Neural cell (in vitro differentiated cells): ENCODE measurements around the gene STRADA. TPM values are rescaled to one million over a fixed set of nuclear protein-coding genes. Genes with fewer than 3 reads are reported as not detected.

Experiments used
- H2AFZ ChIP-seq: fragments of 200-600, 300-800 bp; sonication (generic), shearing (Covaris generic); 2 replicates; pipeline ENCODE4 v1.6.0; 2014; ENCODE audit warnings: low read depth, mild to moderate bottlenecking, antibody characterized with exemption, low read length, moderate library complexity
- H3F3A ChIP-seq: fragments of 200-600 bp; shearing (Covaris generic); 2 replicates; pipeline ENCODE4 v1.6.1; 2016; ENCODE audit warnings: mild to moderate bottlenecking, moderate library complexity, mixed read lengths, antibody characterized with exemption, low read length; ENCODE audit not compliant: insufficient read depth, poor library complexity, severe bottlenecking
- H3K27ac ChIP-seq: fragments of 200-600, 300-800 bp; sonication (generic), shearing (Covaris generic); 2 replicates; pipeline ENCODE4 v1.5.1; 2014; ENCODE audit warnings: mild to moderate bottlenecking, low read length, moderate library complexity
- H3K27me3 ChIP-seq: fragments of 300-800, 200-600 bp; sonication (generic), shearing (Covaris generic); 2 replicates; pipeline ENCODE4 v1.6.0; 2014; ENCODE audit warnings: mild to moderate bottlenecking, low read depth, low read length, moderate library complexity; ENCODE audit not compliant: insufficient read depth
- H3K36me3 ChIP-seq: fragments of 300-800, 200-600 bp; sonication (generic), shearing (Covaris generic); 2 replicates; pipeline ENCODE4 v1.5.1; 2014; ENCODE audit warnings: mild to moderate bottlenecking, antibody characterized with exemption, low read length, moderate library complexity; ENCODE audit not compliant: insufficient read depth
- H3K4me2 ChIP-seq: fragments of 300-800, 200-600 bp; sonication (generic), shearing (Covaris generic); 2 replicates; pipeline ENCODE4 v1.6.0; 2014; ENCODE audit warnings: mild to moderate bottlenecking, low read length
- H3K4me3 ChIP-seq: fragments of 300-800, 200-600 bp; sonication (generic), shearing (Covaris generic); 2 replicates; pipeline ENCODE4 v1.5.1; 2014; ENCODE audit warnings: mild to moderate bottlenecking, low read length, moderate library complexity
- H3K79me2 ChIP-seq: fragments of 200-600 bp; shearing (Covaris generic); replicated peaks from 2 replicates; pipeline ENCODE4 v1.6.0; 2014; ENCODE audit warnings: mild to moderate bottlenecking, low read length, moderate library complexity; ENCODE audit not compliant: insufficient read depth
- H3K9ac ChIP-seq: fragments of 300-800, 200-600 bp; sonication (generic), shearing (Covaris generic); 2 replicates; pipeline ENCODE4 v1.6.1; 2016; ENCODE audit warnings: mild to moderate bottlenecking, low read length, mixed read lengths
- H3K9me2 ChIP-seq: fragments of 200-600 bp; shearing (Covaris generic); 2 replicates; pipeline ENCODE4 v1.6.1; 2016; ENCODE audit warnings: mild to moderate bottlenecking, low read length, mixed read lengths; ENCODE audit not compliant: insufficient read depth
- H3K9me3 ChIP-seq: fragments of 200-600, 300-800 bp; sonication (generic), shearing (Covaris generic); 2 replicates; pipeline ENCODE4 v1.6.1; 2016; ENCODE audit warnings: mild to moderate bottlenecking, mixed run types, low read length, moderate library complexity, mixed read lengths
- H4K20me1 ChIP-seq: fragments of 200-600 bp; shearing (Covaris generic); 2 replicates; pipeline ENCODE4 v1.6.1; 2016; ENCODE audit warnings: mild to moderate bottlenecking, mixed run types; ENCODE audit not compliant: insufficient read depth
- CTCF ChIP-seq: fragments of 450-650 bp; IDR thresholded peaks from 2 replicates; pipeline ENCODE4 v1.5.1; 2014; ENCODE audit warnings: antibody characterized with exemption, mild to moderate bottlenecking, moderate library complexity; ENCODE audit not compliant: poor library complexity, severe bottlenecking
- EP300 ChIP-seq: fragments of 450-650 bp; conservative IDR thresholded peaks from 2 replicates; pipeline ENCODE4 v1.6.1; 2014; ENCODE audit warnings: antibody characterized with exemption, mild to moderate bottlenecking, moderate library complexity; ENCODE audit not compliant: poor library complexity, severe bottlenecking
- EZH2 ChIP-seq: fragments of 200-600, 300-800 bp; shearing (Covaris generic), sonication (generic); IDR thresholded peaks from 2 replicates; pipeline ENCODE4 v1.6.1; 2014; ENCODE audit warnings: antibody characterized with exemption, low read length, borderline replicate concordance, mild to moderate bottlenecking; ENCODE audit not compliant: insufficient read depth, poor library complexity, severe bottlenecking
- MXI1 ChIP-seq: fragments of 450-650 bp; conservative IDR thresholded peaks from 2 replicates; pipeline ENCODE4 v1.6.1; 2014; ENCODE audit warnings: antibody characterized with exemption, mild to moderate bottlenecking; ENCODE audit not compliant: poor library complexity, severe bottlenecking
- POLR2AphosphoS5 ChIP-seq: IDR thresholded peaks from 2 replicates; pipeline ENCODE4 v1.6.1; 2012
- RAD21 ChIP-seq: fragments of 450-650 bp; conservative IDR thresholded peaks from 2 replicates; pipeline ENCODE4 v1.6.1; 2014; ENCODE audit warnings: antibody characterized with exemption, mild to moderate bottlenecking, moderate library complexity
- REST ChIP-seq: IDR thresholded peaks from 2 replicates; pipeline ENCODE4 v1.6.1; 2012; ENCODE audit warnings: borderline replicate concordance
- TAF1 ChIP-seq: IDR thresholded peaks from 2 replicates; pipeline ENCODE4 v1.6.1; 2012; ENCODE audit warnings: low read depth
- polyA plus RNA-seq: library from polyadenylated mRNA; depleted of rRNA; stranded (reverse); fragments of >200 nt; gene quantifications from 2 replicates; pipeline ENCODE4 v1.2.3, GENCODE V29; 2014

Gene STRADA
- polyA plus RNA-seq, 1 donor from 2014 or later, result 18.4 TPM

- H3K9ac ChIP-seq, result no peak overlapping the region
- H3K27ac ChIP-seq, result no peak overlapping the region
- H3K36me3 ChIP-seq, result no peaks in the 10 kb centered on the region
- H3K9me2 ChIP-seq, result no peaks in the 10 kb centered on the region
- H3K9me3 ChIP-seq, result no peaks in the 10 kb centered on the region
- H3K4me3 ChIP-seq, result peak overlapping the region; percentile 49
- H4K20me1 ChIP-seq, result no peaks in the 10 kb centered on the region
- H3K4me2 ChIP-seq, result no peak overlapping the region
- H3K27me3 ChIP-seq, result no peaks in the 10 kb centered on the region
- peaks cover 6% of the 10 kb centered on the region for H3K79me2 ChIP-seq
- TF ChIP-seq RAD21 (no peak), TAF1 (no peak), EZH2 (no peak), REST (no peak), MXI1 (no peak), CTCF (no peak), POLR2AphosphoS5 (no peak), EP300 (no peak)
- H3F3A ChIP-seq, result no peaks in the 10 kb centered on the region
- no peak overlapping the region for H2AFZ ChIP-seq
Measured at GRCh38 chr17:63702721-63703015, 38.9 kb downstream of the STRADA start.

GRCh38 chr17:63701868-63702720 lies 39.5 kb downstream of the STRADA start:
- no peaks in the 10 kb centered on the region for H3K9me2 ChIP-seq
- no peaks in the 10 kb centered on the region for H4K20me1 ChIP-seq
- no peaks in the 10 kb centered on the region for H3F3A ChIP-seq
- H3K9ac ChIP-seq, result no peak overlapping the region
- no peaks in the 10 kb centered on the region for H3K27me3 ChIP-seq
- no peak overlapping the region for H3K27ac ChIP-seq
- peaks cover 6% of the 10 kb centered on the region for H3K79me2 ChIP-seq
- no peaks in the 10 kb centered on the region for H3K9me3 ChIP-seq
- H2AFZ ChIP-seq, result no peak overlapping the region
- H3K4me2 ChIP-seq, result no peak overlapping the region
- no peak for TF ChIP-seq POLR2AphosphoS5
- no peak for TF ChIP-seq MXI1
- no peak for TF ChIP-seq TAF1
- TF ChIP-seq EZH2, result no peak
- TF ChIP-seq CTCF, result no peak
- no peak for TF ChIP-seq REST
- no peak for TF ChIP-seq RAD21
- peak overlapping the region; percentile 59 for H3K4me3 ChIP-seq
- no peaks in the 10 kb centered on the region for H3K36me3 ChIP-seq
